Suprapubic skin (tissue), 4 donors: ENCODE data around the gene ELMO1.

ENCODE experiments used
- CTCF ChIP-seq, 2 donors: fragments of 200-600 bp in 1 of 2; fragments of 450-650 bp in 1 of 2; sonication (generic) in 1 of 2; IDR thresholded peaks; one replicate each; pipeline ENCODE4 v1.5.1; 2016 to 2019; ENCODE audit warnings: antibody characterized with exemption in 2 of 2, mild to moderate bottlenecking in 1 of 2, moderate library complexity in 1 of 2
- POLR2A ChIP-seq, 2 donors: fragments of 450-650 bp; IDR thresholded peaks; one replicate each; pipeline ENCODE4 v1.6.1; 2017; ENCODE audit warnings: antibody characterized with exemption in 2 of 2, mild to moderate bottlenecking in 2 of 2, moderate library complexity in 2 of 2
- POLR2AphosphoS5 ChIP-seq, 3 donors: sonication (generic); formaldehyde crosslinking; IDR thresholded peaks; one replicate each; pipeline ENCODE4 v1.6.1; 2017; ENCODE audit warnings: antibody characterized with exemption in 3 of 3

GRCh38 chr7:37429435-37429791 lies 19.3 kb downstream of the ELMO1 start:
- no peak for TF ChIP-seq CTCF (IDR thresholded peaks at IDR 0.05)
- no peak for TF ChIP-seq POLR2A (IDR thresholded peaks at IDR 0.05)
- no peak for TF ChIP-seq POLR2AphosphoS5 (IDR thresholded peaks at IDR 0.05)
